NCI-H2029 treated with DMSO at 0.1 percent for 48 hours (cell line): ENCODE data around the gene COX20.
"Not testable (repeated sequence)": the region's sequence is repeated elsewhere in the genome, so short reads cannot be mapped to it uniquely, and the experiment has no call there.

Experiments used
- DNase-seq: peaks from one replicate; lab custom pipeline; 2025; lab: John Stamatoyannopoulos, UW

Gene COX20

GRCh38 chr1:244822878-244823277 is 12.6 kb upstream of the COX20 start:
- no peak for DNase-seq

GRCh38 chr1:244826712-244827111 is 8.7 kb upstream of the COX20 start:
- no peak for DNase-seq

- no peak for DNase-seq
Measured at GRCh38 chr1:244830639-244831038, 4.8 kb upstream of the COX20 start.

- not testable (repeated sequence) for DNase-seq
Measured at GRCh38 chr1:244833260-244833659, 2.2 kb upstream of the COX20 start.

- peak; percentile 81 for DNase-seq
Measured at GRCh38 chr1:244833734-244834542, 1.5 kb upstream of the COX20 start.

- DNase-seq, result peak; percentile 85
Measured at GRCh38 chr1:244834543-244835275, 749 bp upstream of the COX20 start.

GRCh38 chr1:244836135-244836521 is 670 bp downstream of the COX20 start:
- DNase-seq, result peak; percentile 16

GRCh38 chr1:244836584-244836983 is 1.1 kb downstream of the COX20 start:
- DNase-seq, result no peak

- DNase-seq, result no peak
Measured at GRCh38 chr1:244837597-244838258, 2.3 kb downstream of the COX20 start.

- no peak for DNase-seq
Measured at GRCh38 chr1:244839656-244840055, 4.2 kb downstream of the COX20 start.

- DNase-seq, result no peak
Measured at GRCh38 chr1:244840219-244840794, 4.8 kb downstream of the COX20 start.

GRCh38 chr1:244841273-244841927 is 5.9 kb downstream of the COX20 start:
- no peak for DNase-seq

- DNase-seq, result no peak
Measured at GRCh38 chr1:244843148-244843978, 7.9 kb downstream of the COX20 start.

GRCh38 chr1:244844155-244845121 is 9.0 kb downstream of the COX20 start:
- DNase-seq, result no peak

- DNase-seq, result no peak
Measured at GRCh38 chr1:244846653-244847052, 11.2 kb downstream of the COX20 start.

GRCh38 chr1:244849189-244849866 is 13.9 kb downstream of the COX20 start:
- no peak for DNase-seq

GRCh38 chr1:244850099-244850852 is 14.8 kb downstream of the COX20 start:
- DNase-seq, result no peak

- no peak for DNase-seq
Measured at GRCh38 chr1:244850896-244851295, 15.4 kb downstream of the COX20 start.
